Measurements from ENCODE around the gene DCC. TPM values are rescaled to one million over a fixed set of nuclear protein-coding genes. Genes with fewer than 3 reads are reported as not detected.

DCC gene
- total and polyA plus RNA-seq, 2 of the 8 experiments (the other 6 are each of a cell fraction or from before 2014, with no cell fraction given) = 0.14 to 1.4 TPM

- Histone ChIP-seq H3K4me3 (ENCODE audit: extremely low read depth in 1 of 4, insufficient read depth in 2 of 4, low read depth in 3 of 4, low read length in 4 of 4) (no peak overlapping the region), H3K27me3 (replicated peaks in 1 of 4; ENCODE audit: control insufficient read depth in 3 of 4, extremely low read depth in 1 of 4, insufficient read depth in 3 of 4, low read length in 3 of 4) (no peaks in the 10 kb centered on the region), H2BK12ac (ENCODE audit: low read depth, low read length) (no peak overlapping the region), H3K27ac (ENCODE audit: low read depth, low read length) (no peak overlapping the region), H3K4me1 (replicated peaks in 1 of 4; ENCODE audit: control insufficient read depth in 3 of 4, insufficient read depth in 4 of 4, low read length in 3 of 4) (no peaks in the 10 kb centered on the region), H3K23me2 (ENCODE audit: low read depth, low read length) (no peaks in the 10 kb centered on the region; the same call in 1 of the 2 replicates), H2BK5ac (ENCODE audit: low read depth, low read length) (no peak overlapping the region), H3K23ac (ENCODE audit: insufficient read length) (no peak overlapping the region), H2BK20ac (ENCODE audit: low read length) (no peak overlapping the region), H4K20me1 (replicated peaks in 1 of 2; ENCODE audit: control insufficient read depth in 1 of 2, insufficient read depth in 2 of 2, low read length in 2 of 2) (no peaks in the 10 kb centered on the region), H2BK120ac (replicated peaks; ENCODE audit: low read depth, low read length) (no peak overlapping the region), H2AFZ (ENCODE audit: low read length) (no peak overlapping the region), H3K4me2 (ENCODE audit: insufficient read depth in 1 of 2, low read depth in 2 of 2, low read length in 2 of 2) (no peak overlapping the region), H3K79me2 (ENCODE audit: control insufficient read depth in 1 of 2, insufficient read depth in 2 of 2, low read length in 2 of 2) (no peaks in the 10 kb centered on the region), H3K79me1 (ENCODE audit: low read depth, low read length) (no peaks in the 10 kb centered on the region), H2AK5ac (ENCODE audit: low read depth, low read length) (no peak overlapping the region), H3K56ac (replicated peaks; ENCODE audit: insufficient read length, low read depth, low read length) (no peak overlapping the region), H3K36me3 (ENCODE audit: control insufficient read depth in 2 of 4, insufficient read depth in 4 of 4, low read length in 3 of 4) (no peaks in the 10 kb centered on the region), H4K5ac (ENCODE audit: insufficient read length, low read depth, low read length) (no peak overlapping the region), H3K14ac (ENCODE audit: insufficient read length) (no peak overlapping the region), H3K9me3 (ENCODE audit: insufficient read depth in 2 of 2, low read depth in 1 of 2, low read length in 1 of 2) (no peaks in the 10 kb centered on the region), H2BK15ac (ENCODE audit: low read length) (no peak overlapping the region), H3K4ac (replicated peaks; ENCODE audit: insufficient read length, low read depth, low read length) (no peak overlapping the region), H4K91ac (replicated peaks; ENCODE audit: insufficient read length, low read length) (no peak overlapping the region), H4K8ac (ENCODE audit: extremely low read depth, insufficient read depth, low read length) (no peak overlapping the region), H3K18ac (ENCODE audit: extremely low read depth, low read length) (no peak overlapping the region), H3K9ac (replicated peaks in 1 of 4; ENCODE audit: extremely low read depth in 1 of 4, low read depth in 3 of 4, low read length in 3 of 4) (no peak overlapping the region)
- CTCF ChIA-PET (ENCODE audit: partially characterized antibody) = interaction anchor here (1.2 kb wide), 1 partner anchor 15 kb away, joined by 3 read pairs; no protein-coding TSS in a partner anchor
- 80% methylated on average over 6 of the region's 6 CpGs; no CpG with 5 or more reads in 1 of the 2 experiments for WGBS, 2 experiments (ENCODE audit: extremely low coverage in 1 of 2, insufficient coverage in 1 of 2, insufficient read length in 1 of 2, insufficient replicate concordance in 2 of 2, low coverage in 1 of 2, low lambda C conversion rate in 2 of 2, missing lambda C conversion rate in 1 of 2)
- DNase-seq (ENCODE audit: low read depth in 1 of 2, low spot score in 2 of 2) (no peak), FAIRE-seq (no peak)
- POLR2A ChIA-PET (ENCODE audit: partially characterized antibody) = no interaction called here
- no peak for TF ChIP-seq RFX5 (IDR thresholded peaks at IDR 0.05; ENCODE audit: borderline replicate concordance, low read depth, low read length)
- TF ChIP-seq MAFK (IDR thresholded peaks at IDR 0.05; ENCODE audit: low read depth, low read length) = peak; percentile 43; the same call in 1 of the 2 replicates
- no peak for TF ChIP-seq KDM4A (IDR thresholded peaks at IDR 0.05; ENCODE audit: low read depth, low read length, severe bottlenecking)
Observed at GRCh38 chr18:52546686-52547346, 206.8 kb downstream of the DCC start.

Data from H1 (cell line).